ENCODE results near the gene CBX8. TPM values are rescaled to one million over a fixed set of nuclear protein-coding genes. Genes with fewer than 3 reads are reported as not detected.

The CBX8 gene
- total and polyA plus RNA-seq, 2 of the 8 experiments (the other 6 are each of a cell fraction or from before 2014, with no cell fraction given), result 0.09 to 2.1 TPM

GRCh38 chr17:79796763-79797491 is at the start of gene CBX8 (continued):
- TF ChIP-seq, protein P1, sequence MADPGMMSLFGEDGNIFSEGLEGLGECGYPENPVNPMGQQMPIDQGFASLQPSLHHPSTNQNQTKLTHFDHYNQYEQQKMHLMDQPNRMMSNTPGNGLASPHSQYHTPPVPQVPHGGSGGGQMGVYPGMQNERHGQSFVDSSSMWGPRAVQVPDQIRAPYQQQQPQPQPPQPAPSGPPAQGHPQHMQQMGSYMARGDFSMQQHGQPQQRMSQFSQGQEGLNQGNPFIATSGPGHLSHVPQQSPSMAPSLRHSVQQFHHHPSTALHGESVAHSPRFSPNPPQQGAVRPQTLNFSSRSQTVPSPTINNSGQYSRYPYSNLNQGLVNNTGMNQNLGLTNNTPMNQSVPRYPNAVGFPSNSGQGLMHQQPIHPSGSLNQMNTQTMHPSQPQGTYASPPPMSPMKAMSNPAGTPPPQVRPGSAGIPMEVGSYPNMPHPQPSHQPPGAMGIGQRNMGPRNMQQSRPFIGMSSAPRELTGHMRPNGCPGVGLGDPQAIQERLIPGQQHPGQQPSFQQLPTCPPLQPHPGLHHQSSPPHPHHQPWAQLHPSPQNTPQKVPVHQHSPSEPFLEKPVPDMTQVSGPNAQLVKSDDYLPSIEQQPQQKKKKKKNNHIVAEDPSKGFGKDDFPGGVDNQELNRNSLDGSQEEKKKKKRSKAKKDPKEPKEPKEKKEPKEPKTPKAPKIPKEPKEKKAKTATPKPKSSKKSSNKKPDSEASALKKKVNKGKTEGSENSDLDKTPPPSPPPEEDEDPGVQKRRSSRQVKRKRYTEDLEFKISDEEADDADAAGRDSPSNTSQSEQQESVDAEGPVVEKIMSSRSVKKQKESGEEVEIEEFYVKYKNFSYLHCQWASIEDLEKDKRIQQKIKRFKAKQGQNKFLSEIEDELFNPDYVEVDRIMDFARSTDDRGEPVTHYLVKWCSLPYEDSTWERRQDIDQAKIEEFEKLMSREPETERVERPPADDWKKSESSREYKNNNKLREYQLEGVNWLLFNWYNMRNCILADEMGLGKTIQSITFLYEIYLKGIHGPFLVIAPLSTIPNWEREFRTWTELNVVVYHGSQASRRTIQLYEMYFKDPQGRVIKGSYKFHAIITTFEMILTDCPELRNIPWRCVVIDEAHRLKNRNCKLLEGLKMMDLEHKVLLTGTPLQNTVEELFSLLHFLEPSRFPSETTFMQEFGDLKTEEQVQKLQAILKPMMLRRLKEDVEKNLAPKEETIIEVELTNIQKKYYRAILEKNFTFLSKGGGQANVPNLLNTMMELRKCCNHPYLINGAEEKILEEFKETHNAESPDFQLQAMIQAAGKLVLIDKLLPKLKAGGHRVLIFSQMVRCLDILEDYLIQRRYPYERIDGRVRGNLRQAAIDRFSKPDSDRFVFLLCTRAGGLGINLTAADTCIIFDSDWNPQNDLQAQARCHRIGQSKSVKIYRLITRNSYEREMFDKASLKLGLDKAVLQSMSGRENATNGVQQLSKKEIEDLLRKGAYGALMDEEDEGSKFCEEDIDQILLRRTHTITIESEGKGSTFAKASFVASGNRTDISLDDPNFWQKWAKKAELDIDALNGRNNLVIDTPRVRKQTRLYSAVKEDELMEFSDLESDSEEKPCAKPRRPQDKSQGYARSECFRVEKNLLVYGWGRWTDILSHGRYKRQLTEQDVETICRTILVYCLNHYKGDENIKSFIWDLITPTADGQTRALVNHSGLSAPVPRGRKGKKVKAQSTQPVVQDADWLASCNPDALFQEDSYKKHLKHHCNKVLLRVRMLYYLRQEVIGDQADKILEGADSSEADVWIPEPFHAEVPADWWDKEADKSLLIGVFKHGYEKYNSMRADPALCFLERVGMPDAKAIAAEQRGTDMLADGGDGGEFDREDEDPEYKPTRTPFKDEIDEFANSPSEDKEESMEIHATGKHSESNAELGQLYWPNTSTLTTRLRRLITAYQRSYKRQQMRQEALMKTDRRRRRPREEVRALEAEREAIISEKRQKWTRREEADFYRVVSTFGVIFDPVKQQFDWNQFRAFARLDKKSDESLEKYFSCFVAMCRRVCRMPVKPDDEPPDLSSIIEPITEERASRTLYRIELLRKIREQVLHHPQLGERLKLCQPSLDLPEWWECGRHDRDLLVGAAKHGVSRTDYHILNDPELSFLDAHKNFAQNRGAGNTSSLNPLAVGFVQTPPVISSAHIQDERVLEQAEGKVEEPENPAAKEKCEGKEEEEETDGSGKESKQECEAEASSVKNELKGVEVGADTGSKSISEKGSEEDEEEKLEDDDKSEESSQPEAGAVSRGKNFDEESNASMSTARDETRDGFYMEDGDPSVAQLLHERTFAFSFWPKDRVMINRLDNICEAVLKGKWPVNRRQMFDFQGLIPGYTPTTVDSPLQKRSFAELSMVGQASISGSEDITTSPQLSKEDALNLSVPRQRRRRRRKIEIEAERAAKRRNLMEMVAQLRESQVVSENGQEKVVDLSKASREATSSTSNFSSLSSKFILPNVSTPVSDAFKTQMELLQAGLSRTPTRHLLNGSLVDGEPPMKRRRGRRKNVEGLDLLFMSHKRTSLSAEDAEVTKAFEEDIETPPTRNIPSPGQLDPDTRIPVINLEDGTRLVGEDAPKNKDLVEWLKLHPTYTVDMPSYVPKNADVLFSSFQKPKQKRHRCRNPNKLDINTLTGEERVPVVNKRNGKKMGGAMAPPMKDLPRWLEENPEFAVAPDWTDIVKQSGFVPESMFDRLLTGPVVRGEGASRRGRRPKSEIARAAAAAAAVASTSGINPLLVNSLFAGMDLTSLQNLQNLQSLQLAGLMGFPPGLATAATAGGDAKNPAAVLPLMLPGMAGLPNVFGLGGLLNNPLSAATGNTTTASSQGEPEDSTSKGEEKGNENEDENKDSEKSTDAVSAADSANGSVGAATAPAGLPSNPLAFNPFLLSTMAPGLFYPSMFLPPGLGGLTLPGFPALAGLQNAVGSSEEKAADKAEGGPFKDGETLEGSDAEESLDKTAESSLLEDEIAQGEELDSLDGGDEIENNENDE (IDR thresholded peaks at IDR 0.05; ENCODE audit: insufficient replicate concordance, low read length), result no peak
- TF ChIP-seq ASH2L (IDR thresholded peaks at IDR 0.05; ENCODE audit: low read length) (peak; percentile 49), POU5F1 (IDR thresholded peaks at IDR 0.05; ENCODE audit: low read depth, low read length) (no peak), SAP30 (IDR thresholded peaks at IDR 0.05; ENCODE audit: insufficient read depth, insufficient replicate concordance, low read length) (no peak), RXRA (IDR thresholded peaks at IDR 0.05; ENCODE audit: insufficient read depth, low read depth, low read length) (no peak), SP2 (IDR thresholded peaks at IDR 0.05; ENCODE audit: low read length) (peak; percentile 37; the same call in 1 of the 2 replicates), CREB1 (IDR thresholded peaks at IDR 0.05) (peak; percentile 87), BCL11A (IDR thresholded peaks at IDR 0.05; ENCODE audit: low read depth in 2 of 2, low read length in 2 of 2) (no peak), CEBPB (IDR thresholded peaks at IDR 0.05; ENCODE audit: low read depth, low read length) (no peak), PHF8 (conservative IDR thresholded peaks at IDR 0.05; ENCODE audit: low read depth, low read length) (peak; percentile 77), YY1 (IDR thresholded peaks at IDR 0.05; ENCODE audit: low read depth, low read length) (no peak)

Data from H1 (cell line).